Measurements from ENCODE around the gene SPOCK1. TPM values are rescaled to one million over a fixed set of nuclear protein-coding genes. Genes with fewer than 3 reads are reported as not detected.

Gene SPOCK1
- total and polyA plus RNA-seq, 2 of the 4 experiments (the other 2 are of a cell fraction), result 5.0 to 20.3 TPM

DNA sequence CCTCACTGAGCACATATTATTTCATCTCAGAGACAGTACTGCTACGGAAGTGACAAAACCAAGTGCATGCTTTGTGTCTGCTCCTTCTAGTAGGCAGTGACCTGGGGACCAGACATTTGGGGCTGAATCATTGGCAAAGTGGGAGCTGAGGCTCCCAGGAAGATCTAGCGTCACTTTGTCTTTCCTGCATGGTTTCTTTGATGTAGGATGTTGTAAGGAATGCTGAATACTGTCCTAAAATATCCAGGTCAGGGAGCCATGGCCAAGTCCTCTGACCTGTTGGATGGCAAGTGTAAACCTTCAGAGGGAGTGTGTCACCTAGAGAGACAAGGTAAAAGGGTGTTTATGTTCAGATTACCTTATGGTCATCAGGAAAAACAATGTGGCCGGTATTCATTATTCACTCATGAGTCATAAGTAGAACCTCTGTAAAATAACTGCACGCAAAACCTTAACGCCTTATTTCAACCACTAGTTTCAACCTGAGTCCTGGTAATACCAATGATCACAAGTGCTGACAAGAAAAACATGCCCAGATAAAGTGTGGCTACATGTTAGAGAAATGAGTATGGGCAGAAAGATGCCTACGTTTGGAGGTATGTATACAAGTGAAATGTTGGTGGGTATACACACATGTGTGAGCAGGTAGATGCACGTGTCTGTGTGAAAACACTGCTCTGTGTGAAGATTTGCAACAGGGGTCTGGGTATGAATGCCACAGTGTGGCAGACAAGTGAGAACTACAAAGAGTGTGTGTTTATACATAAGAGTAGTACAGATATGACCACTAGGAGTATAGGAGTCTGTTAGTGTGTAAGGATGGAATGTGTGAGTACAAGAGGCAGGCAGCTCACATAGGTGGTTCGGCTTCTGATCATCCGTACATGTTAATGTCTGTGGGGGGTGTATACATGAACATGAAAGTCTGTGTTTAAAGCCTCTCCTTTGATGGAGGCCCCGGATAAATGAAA is 263.9 kb downstream of the SPOCK1 start:
- no peak overlapping the region for H2AFZ ChIP-seq (replicated peaks; ENCODE audit: low read length, poor library complexity)
- no peaks in the 10 kb centered on the region for H3K4me1 ChIP-seq (ENCODE audit: control insufficient read depth, insufficient read depth, low read length)
- no peak overlapping the region for H2BK20ac ChIP-seq (ENCODE audit: low read depth, low read length)
- no peak overlapping the region for H2AK9ac ChIP-seq (replicated peaks; ENCODE audit: low read depth, low read length, poor library complexity)
- dilution Hi-C loops (cut with HindIII; ENCODE audit: low sequenced_read_pairs, unreplicated experiment) (no loop called here), in situ Hi-C loops (cut with MboI; ENCODE audit: low sequenced_read_pairs) (no loop called here), intact Hi-C loops (cut with micrococcal nuclease) (no loop called here)
- H3K23ac ChIP-seq (ENCODE audit: low read depth, low read length), result no peak overlapping the region
- H4K91ac ChIP-seq (ENCODE audit: insufficient read depth, low read depth, low read length), result no peak overlapping the region
- ChIA-PET CTCF (no interaction called here), POLR2A (ENCODE audit: unreplicated experiment) (no interaction called here)
- no peak overlapping the region for H3K9ac ChIP-seq (ENCODE audit: low read depth, low read length)
- no peak overlapping the region for H4K8ac ChIP-seq (ENCODE audit: low read depth in 2 of 2, low read length in 2 of 2)
- no peaks in the 10 kb centered on the region for H3K36me3 ChIP-seq (ENCODE audit: control insufficient read depth, insufficient read depth, low read length)
- no peak overlapping the region for H3K4me2 ChIP-seq (ENCODE audit: low read depth, low read length)
- H3K79me1 ChIP-seq (ENCODE audit: low read depth in 1 of 2, low read length in 2 of 2), result no peaks in the 10 kb centered on the region
- H3K9me3 ChIP-seq (ENCODE audit: control insufficient read depth, insufficient read depth, low read length), result no peaks in the 10 kb centered on the region
- H3K9me1 ChIP-seq (ENCODE audit: insufficient read depth, low read length), result no peaks in the 10 kb centered on the region
- ATAC-seq (ENCODE audit: low read depth) (no peak), DNase-seq (no peak)
- H3K4ac ChIP-seq (ENCODE audit: low read depth, low read length), result no peak overlapping the region
- H2BK120ac ChIP-seq (ENCODE audit: low read depth, low read length), result no peak overlapping the region
- no peaks in the 10 kb centered on the region for H4K20me1 ChIP-seq (ENCODE audit: insufficient read depth, low read length)
- no peak overlapping the region for H2BK5ac ChIP-seq (ENCODE audit: low read depth, low read length, poor library complexity, severe bottlenecking)
- no peak overlapping the region for H3K56ac ChIP-seq (ENCODE audit: extremely low read depth, insufficient read depth, low read length)
- H3K27ac ChIP-seq (ENCODE audit: insufficient read depth, low read length), result no peak overlapping the region
- no peak overlapping the region for H2AK5ac ChIP-seq (ENCODE audit: low read depth, low read length)
- H3K4me3 ChIP-seq (ENCODE audit: insufficient read depth, low read depth, low read length), result no peak overlapping the region
- H3K14ac ChIP-seq (replicated peaks; ENCODE audit: low read depth, low read length), result no peak overlapping the region
- 50% methylated on average over 3 of the region's 10 CpGs; no CpG with 5 or more reads in 1 of the 2 experiments for WGBS, 2 experiments (ENCODE audit: extremely low coverage in 2 of 2, insufficient read length in 1 of 2)
- BruUV-seq (replicated peaks), result no TSS peak
- no peak overlapping the region for H4K5ac ChIP-seq (ENCODE audit: low read depth, low read length)
- H3K18ac ChIP-seq (ENCODE audit: low read depth, low read length), result no peak overlapping the region
- TF ChIP-seq ELK1 (IDR thresholded peaks at IDR 0.05; ENCODE audit: borderline replicate concordance, low read depth, low read length), result no peak
- TF ChIP-seq CEBPB (IDR thresholded peaks at IDR 0.05; ENCODE audit: low read depth, low read length), result no peak
- no peak for TF ChIP-seq POLR2A (IDR thresholded peaks at IDR 0.05; ENCODE audit: low read depth, low read length)
- TF ChIP-seq RFX5 (IDR thresholded peaks at IDR 0.05; ENCODE audit: low read depth, low read length), result no peak
- no peak for TF ChIP-seq MXI1 (IDR thresholded peaks at IDR 0.05; ENCODE audit: borderline replicate concordance, low read depth, low read length)
- TF ChIP-seq MAZ (IDR thresholded peaks at IDR 0.05; ENCODE audit: borderline replicate concordance, low read depth, low read length), result no peak
- no peaks in the 10 kb centered on the region for H3K27me3 ChIP-seq (ENCODE audit: control insufficient read depth, insufficient read depth, low read length)
- H2BK15ac ChIP-seq (ENCODE audit: low read depth, low read length), result no peak overlapping the region

Data from IMR-90 (cell line).